BJ (cell line): ENCODE data around the gene NECAP2. TPM values are rescaled to one million over a fixed set of nuclear protein-coding genes. Genes with fewer than 3 reads are reported as not detected.

Experiments
- CTCF ChIA-PET: fragments of 350-600 bp; formaldehyde crosslinking; extraction: SDS; loops from one replicate; lab custom pipeline; 2021; ENCODE audit warnings: antibody characterized with exemption, inconsistent platforms; lab: Yijun Ruan, JAX
- POLR2A ChIA-PET: fragments of 300-600 bp; sonication (Branson Sonifier 250); formaldehyde crosslinking; extraction: SDS; loops from one replicate; lab custom pipeline; 2021; ENCODE audit warnings: antibody characterized with exemption; lab: Charles Lee
- DNase-seq: peaks from one replicate; pipeline ENCODE4 v3.0.0-alpha.2; 2011; ENCODE audit warnings: low read depth
- H3K27me3 ChIP-seq: 2 replicates; pipeline ENCODE4 v1.6.0; 2011; ENCODE audit warnings: low read length; ENCODE audit not compliant: control insufficient read depth, insufficient read depth
- H3K36me3 ChIP-seq: 2 replicates; pipeline ENCODE4 v1.5.1; 2011; ENCODE audit warnings: low read length; ENCODE audit not compliant: control insufficient read depth, insufficient read depth
- H3K4me3 ChIP-seq: 2 replicates; pipeline ENCODE4 v1.5.1; 2011; ENCODE audit warnings: low read depth, mild to moderate bottlenecking, control low read depth, low read length
- CTCF ChIP-seq: IDR thresholded peaks from 2 replicates; pipeline ENCODE4 v1.5.1; 2011; ENCODE audit warnings: low read depth, mild to moderate bottlenecking, control low read depth, inconsistent platforms, low read length, moderate library complexity; ENCODE audit not compliant: insufficient read depth
- polyA plus RNA-seq: library from polyadenylated mRNA; depleted of rRNA; stranded (reverse); fragments of >200 nt; gene quantifications from 2 replicates; pipeline ENCODE4 v1.2.3, GENCODE V29; 2011

Gene NECAP2
- polyA plus RNA-seq, 1 experiment, result 111 TPM

GRCh38 chr1:16394977-16395376 lies 45.5 kb upstream of the NECAP2 start:
- POLR2A ChIA-PET, result no interaction called here
- H3K27me3 ChIP-seq, result no peaks in the 10 kb centered on the region
- CTCF ChIA-PET, result interaction anchor here (1.4 kb wide), 1 partner anchor 21 kb away, joined by 3 read pairs; no protein-coding TSS in a partner anchor
- DNase-seq, result no peak
- peaks cover 22% of the 10 kb centered on the region for H3K36me3 ChIP-seq
- H3K4me3 ChIP-seq, result no peak overlapping the region
- TF ChIP-seq CTCF, result no peak

GRCh38 chr1:16396591-16396990 lies 43.9 kb upstream of the NECAP2 start:
- H3K27me3 ChIP-seq, result no peaks in the 10 kb centered on the region
- DNase-seq, result no peak
- no peak for TF ChIP-seq CTCF
- ChIA-PET POLR2A (no interaction called here), CTCF (interaction anchor here (1.3 kb wide), 1 partner anchor 43 kb away, joined by 6 read pairs; the partner anchor contains the start of gene NECAP2)
- peaks cover 21% of the 10 kb centered on the region for H3K36me3 ChIP-seq
- H3K4me3 ChIP-seq, result no peak overlapping the region

- TF ChIP-seq CTCF, result no peak
- ChIA-PET POLR2A (no interaction called here), CTCF (interaction anchor here (1.3 kb wide), 1 partner anchor 43 kb away, joined by 6 read pairs; the partner anchor contains the start of gene NECAP2)
- Histone ChIP-seq H3K27me3 (no peaks in the 10 kb centered on the region), H3K4me3 (no peak overlapping the region), H3K36me3 (peaks cover 21% of the 10 kb centered on the region)
- no peak for DNase-seq
Measured at GRCh38 chr1:16397120-16397519, 43.4 kb upstream of the NECAP2 start.

- POLR2A ChIA-PET, result no interaction called here
- no peaks in the 10 kb centered on the region for H3K27me3 ChIP-seq
- TF ChIP-seq CTCF, result no peak
- H3K4me3 ChIP-seq, result no peak overlapping the region
- peaks cover 18% of the 10 kb centered on the region for H3K36me3 ChIP-seq
- CTCF ChIA-PET, result no interaction called here
- DNase-seq, result no peak
Measured at GRCh38 chr1:16398371-16398953, 42.1 kb upstream of the NECAP2 start.

- Histone ChIP-seq H3K4me3 (no peak overlapping the region), H3K36me3 (peaks cover 4% of the 10 kb centered on the region), H3K27me3 (no peaks in the 10 kb centered on the region)
- ChIA-PET POLR2A (no interaction called here), CTCF (no interaction called here)
- no peak for TF ChIP-seq CTCF
- DNase-seq, result no peak
Measured at GRCh38 chr1:16402742-16403141, 37.8 kb upstream of the NECAP2 start.
